ENCODE results near the gene ADAMTS6. TPM values are rescaled to one million over a fixed set of nuclear protein-coding genes. Genes with fewer than 3 reads are reported as not detected.

The ADAMTS6 gene
- total and polyA plus RNA-seq, 2 donors (not counting 1 experiment from before 2014, with no cell fraction given): 3.6 to 12.3 TPM

- Mint-ChIP-seq H3K4me3 (no peak overlapping the region), H3K9me3 (ENCODE audit: insufficient read depth) (no peaks in the 10 kb centered on the region), H3K4me1 (no peaks in the 10 kb centered on the region), H3K27me3 (no peaks in the 10 kb centered on the region), H3K27ac (no peak overlapping the region)
- no peaks in the 10 kb centered on the region for H4K20me1 ChIP-seq (ENCODE audit: control insufficient read depth, insufficient read depth, low read length, poor library complexity, severe bottlenecking)
- H3K27ac ChIP-seq (ENCODE audit: low read length in 2 of 2): no peak overlapping the region
- no peak overlapping the region for H3K4me2 ChIP-seq (replicated peaks; ENCODE audit: low read depth, low read length, poor library complexity, severe bottlenecking)
- TF ChIP-seq, protein P1, sequence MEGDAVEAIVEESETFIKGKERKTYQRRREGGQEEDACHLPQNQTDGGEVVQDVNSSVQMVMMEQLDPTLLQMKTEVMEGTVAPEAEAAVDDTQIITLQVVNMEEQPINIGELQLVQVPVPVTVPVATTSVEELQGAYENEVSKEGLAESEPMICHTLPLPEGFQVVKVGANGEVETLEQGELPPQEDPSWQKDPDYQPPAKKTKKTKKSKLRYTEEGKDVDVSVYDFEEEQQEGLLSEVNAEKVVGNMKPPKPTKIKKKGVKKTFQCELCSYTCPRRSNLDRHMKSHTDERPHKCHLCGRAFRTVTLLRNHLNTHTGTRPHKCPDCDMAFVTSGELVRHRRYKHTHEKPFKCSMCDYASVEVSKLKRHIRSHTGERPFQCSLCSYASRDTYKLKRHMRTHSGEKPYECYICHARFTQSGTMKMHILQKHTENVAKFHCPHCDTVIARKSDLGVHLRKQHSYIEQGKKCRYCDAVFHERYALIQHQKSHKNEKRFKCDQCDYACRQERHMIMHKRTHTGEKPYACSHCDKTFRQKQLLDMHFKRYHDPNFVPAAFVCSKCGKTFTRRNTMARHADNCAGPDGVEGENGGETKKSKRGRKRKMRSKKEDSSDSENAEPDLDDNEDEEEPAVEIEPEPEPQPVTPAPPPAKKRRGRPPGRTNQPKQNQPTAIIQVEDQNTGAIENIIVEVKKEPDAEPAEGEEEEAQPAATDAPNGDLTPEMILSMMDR (IDR thresholded peaks at IDR 0.05): no peak
- no peak for TF ChIP-seq EZH2 (IDR thresholded peaks at IDR 0.05; ENCODE audit: borderline replicate concordance, insufficient read depth, low read depth, low read length, poor library complexity, severe bottlenecking)
- CTCF ChIA-PET: no interaction called here
- no peaks in the 10 kb centered on the region for H3K27me3 ChIP-seq (replicated peaks in 1 of 4; ENCODE audit: control extremely low read depth in 1 of 4, control insufficient read depth in 3 of 4, insufficient read depth in 4 of 4, low read length in 3 of 4)
- no peaks in the 10 kb centered on the region for H3K79me2 ChIP-seq (ENCODE audit: control insufficient read depth, insufficient read depth, low read length)
- no peaks in the 10 kb centered on the region for H3K36me3 ChIP-seq (replicated peaks in 1 of 2; ENCODE audit: control extremely low read depth in 1 of 2, control insufficient read depth in 1 of 2, extremely low read depth in 1 of 2, insufficient read depth in 2 of 2, low read length in 1 of 2)
- ATAC-seq (ENCODE audit: low read depth): no peak
- H3K4me1 ChIP-seq (ENCODE audit: control insufficient read depth in 2 of 2, insufficient read depth in 2 of 2, low read length in 2 of 2): no peaks in the 10 kb centered on the region
- H3K9ac ChIP-seq (ENCODE audit: low read length): no peak overlapping the region
- no peak for DNase-seq
- H2AFZ ChIP-seq (ENCODE audit: insufficient read depth, low read depth, low read length, poor library complexity, severe bottlenecking): no peak overlapping the region
- no peak overlapping the region for H3K4me3 ChIP-seq (ENCODE audit: control extremely low read depth in 1 of 5, extremely low read depth in 1 of 5, insufficient read depth in 1 of 5, low read depth in 2 of 5, low read length in 4 of 5)
- POLR2A ChIA-PET: no interaction called here
- H3K9me3 ChIP-seq (ENCODE audit: control extremely low read depth in 1 of 3, control insufficient read depth in 2 of 3, insufficient read depth in 1 of 3, low read length in 2 of 3): no peaks in the 10 kb centered on the region
- intact Hi-C loops (cut with micrococcal nuclease): no loop called here
- WGBS (ENCODE audit: insufficient coverage): 80% methylated on average over 2 of the region's 3 CpGs
Observed at GRCh38 chr5:65307088-65307487, 174.6 kb downstream of the ADAMTS6 start.

- DNase-seq (no peak), ATAC-seq (ENCODE audit: low read depth) (no peak)
- H3K9ac ChIP-seq (ENCODE audit: low read length): no peak overlapping the region
- ChIA-PET POLR2A (no interaction called here), CTCF (no interaction called here)
- no peak overlapping the region for H3K4me3 ChIP-seq (ENCODE audit: control extremely low read depth in 1 of 5, extremely low read depth in 1 of 5, insufficient read depth in 1 of 5, low read depth in 2 of 5, low read length in 4 of 5)
- 94% methylated on average over 3 of the region's 3 CpGs for WGBS (ENCODE audit: insufficient coverage)
- no peak overlapping the region for H3K27ac ChIP-seq (ENCODE audit: low read length in 2 of 2)
- H3K4me1 ChIP-seq (ENCODE audit: control insufficient read depth in 2 of 2, insufficient read depth in 2 of 2, low read length in 2 of 2): no peaks in the 10 kb centered on the region
- no peaks in the 10 kb centered on the region for H4K20me1 ChIP-seq (ENCODE audit: control insufficient read depth, insufficient read depth, low read length, poor library complexity, severe bottlenecking)
- no peaks in the 10 kb centered on the region for H3K27me3 ChIP-seq (replicated peaks in 1 of 4; ENCODE audit: control extremely low read depth in 1 of 4, control insufficient read depth in 3 of 4, insufficient read depth in 4 of 4, low read length in 3 of 4)
- no peak overlapping the region for H3K4me2 ChIP-seq (replicated peaks; ENCODE audit: low read depth, low read length, poor library complexity, severe bottlenecking)
- intact Hi-C loops (cut with micrococcal nuclease): no loop called here
- no peaks in the 10 kb centered on the region for H3K4me1 Mint-ChIP-seq
- H2AFZ ChIP-seq (ENCODE audit: insufficient read depth, low read depth, low read length, poor library complexity, severe bottlenecking): no peak overlapping the region
- H3K79me2 ChIP-seq (ENCODE audit: control insufficient read depth, insufficient read depth, low read length): no peaks in the 10 kb centered on the region
- TF ChIP-seq EZH2 (IDR thresholded peaks at IDR 0.05; ENCODE audit: borderline replicate concordance, insufficient read depth, low read depth, low read length, poor library complexity, severe bottlenecking): no peak
- TF ChIP-seq, protein P1 (IDR thresholded peaks at IDR 0.05): no peak
- no peak overlapping the region for H3K4me3 Mint-ChIP-seq
- no peaks in the 10 kb centered on the region for H3K36me3 ChIP-seq (replicated peaks in 1 of 2; ENCODE audit: control extremely low read depth in 1 of 2, control insufficient read depth in 1 of 2, extremely low read depth in 1 of 2, insufficient read depth in 2 of 2, low read length in 1 of 2)
- H3K9me3 ChIP-seq (ENCODE audit: control extremely low read depth in 1 of 3, control insufficient read depth in 2 of 3, insufficient read depth in 1 of 3, low read length in 2 of 3): no peaks in the 10 kb centered on the region
- no peaks in the 10 kb centered on the region for H3K27me3 Mint-ChIP-seq
- H3K27ac Mint-ChIP-seq: no peak overlapping the region
- H3K9me3 Mint-ChIP-seq (ENCODE audit: insufficient read depth): no peaks in the 10 kb centered on the region
Observed at GRCh38 chr5:65305913-65306312, 175.8 kb downstream of the ADAMTS6 start.
